ENCODE results near the gene PAK1IP1.

- no peak for TF ChIP-seq EZH2 (IDR thresholded peaks at IDR 0.05; ENCODE audit: borderline replicate concordance, insufficient read depth, low read length, poor library complexity, severe bottlenecking)
- no peak for TF ChIP-seq EP300 (conservative IDR thresholded peaks at IDR 0.05; ENCODE audit: poor library complexity, severe bottlenecking)
Measured at GRCh38 chr6:10749734-10750133, 55.0 kb downstream of the PAK1IP1 start.

All from neural cell (in vitro differentiated cells).